ENCODE measurements around the gene TMPRSS2.
"Not testable (repeated sequence)": the region's sequence is repeated elsewhere in the genome, so short reads cannot be mapped to it uniquely, and the experiment has no call there.

The TMPRSS2 gene

GRCh38 chr21:41437729-41438128 lies 70.2 kb downstream of the TMPRSS2 start:
- peaks cover 5% of the 10 kb centered on the region for H3K9me3 Mint-ChIP-seq (ENCODE audit: low read depth)
- peaks cover 24% of the 10 kb centered on the region for H3K36me3 Mint-ChIP-seq
- no peak overlapping the region for H3K27ac Mint-ChIP-seq

GRCh38 chr21:41435706-41436105 lies 72.3 kb downstream of the TMPRSS2 start:
- H3K9me3 Mint-ChIP-seq (ENCODE audit: low read depth) = peaks cover 5% of the 10 kb centered on the region
- no peak overlapping the region for H3K27ac Mint-ChIP-seq
- peaks cover 34% of the 10 kb centered on the region for H3K36me3 Mint-ChIP-seq
- no peaks in the 10 kb centered on the region for H3K27me3 Mint-ChIP-seq
- peaks cover 14% of the 10 kb centered on the region for H3K4me1 Mint-ChIP-seq (ENCODE audit: low read depth)
- no peak overlapping the region for H3K4me3 Mint-ChIP-seq

More at GRCh38 chr21:41437729-41438128, 70.2 kb downstream of the TMPRSS2 start:
- Mint-ChIP-seq H3K27me3 (no peaks in the 10 kb centered on the region), H3K4me1 (ENCODE audit: low read depth) (peaks cover 10% of the 10 kb centered on the region), H3K4me3 (no peak overlapping the region)

- Mint-ChIP-seq H3K4me1 (ENCODE audit: low read depth) (peaks cover 29% of the 10 kb centered on the region), H3K36me3 (peaks cover 40% of the 10 kb centered on the region), H3K27me3 (no peaks in the 10 kb centered on the region), H3K27ac (no peak overlapping the region), H3K4me3 (no peak overlapping the region), H3K9me3 (ENCODE audit: low read depth) (peaks cover 5% of the 10 kb centered on the region)
Measured at GRCh38 chr21:41433566-41433965, 74.4 kb downstream of the TMPRSS2 start.

- peaks cover 5% of the 10 kb centered on the region for H3K9me3 Mint-ChIP-seq (ENCODE audit: low read depth)
- no peak overlapping the region for H3K4me3 Mint-ChIP-seq
- H3K4me1 Mint-ChIP-seq (ENCODE audit: low read depth) = peaks cover 37% of the 10 kb centered on the region
- H3K36me3 Mint-ChIP-seq = peaks cover 40% of the 10 kb centered on the region
- no peaks in the 10 kb centered on the region for H3K27me3 Mint-ChIP-seq
- no peak overlapping the region for H3K27ac Mint-ChIP-seq
Measured at GRCh38 chr21:41432562-41433460, 75.1 kb downstream of the TMPRSS2 start.

- Mint-ChIP-seq H3K27ac (no peak overlapping the region), H3K27me3 (no peaks in the 10 kb centered on the region), H3K4me3 (no peak overlapping the region), H3K36me3 (peaks cover 40% of the 10 kb centered on the region), H3K4me1 (ENCODE audit: low read depth) (peaks cover 45% of the 10 kb centered on the region), H3K9me3 (ENCODE audit: low read depth) (peaks cover 5% of the 10 kb centered on the region)
Measured at GRCh38 chr21:41431788-41432548, 76.0 kb downstream of the TMPRSS2 start.

GRCh38 chr21:41429925-41430491 lies 78.0 kb downstream of the TMPRSS2 start:
- H3K27ac Mint-ChIP-seq = peak overlapping the region; percentile 47
- peaks cover 52% of the 10 kb centered on the region for H3K4me1 Mint-ChIP-seq (ENCODE audit: low read depth)
- H3K36me3 Mint-ChIP-seq = peaks cover 32% of the 10 kb centered on the region
- H3K27me3 Mint-ChIP-seq = no peaks in the 10 kb centered on the region
- H3K9me3 Mint-ChIP-seq (ENCODE audit: low read depth) = peaks cover 5% of the 10 kb centered on the region
- peak overlapping the region; percentile 0 for H3K4me3 Mint-ChIP-seq

- Mint-ChIP-seq H3K27ac (peak overlapping the region; percentile 41), H3K4me3 (no peak overlapping the region), H3K9me3 (ENCODE audit: low read depth) (peaks cover under 1% of the 10 kb centered on the region), H3K36me3 (peaks cover 25% of the 10 kb centered on the region), H3K27me3 (no peaks in the 10 kb centered on the region), H3K4me1 (ENCODE audit: low read depth) (peaks cover 52% of the 10 kb centered on the region)
Measured at GRCh38 chr21:41429305-41429704, 78.7 kb downstream of the TMPRSS2 start.

GRCh38 chr21:41428847-41429246 lies 79.1 kb downstream of the TMPRSS2 start:
- Mint-ChIP-seq H3K27ac (peak overlapping the region; percentile 81), H3K36me3 (peaks cover 22% of the 10 kb centered on the region), H3K9me3 (ENCODE audit: low read depth) (no peaks in the 10 kb centered on the region), H3K4me1 (ENCODE audit: low read depth) (peaks cover 53% of the 10 kb centered on the region), H3K27me3 (no peaks in the 10 kb centered on the region), H3K4me3 (peak overlapping the region; percentile 27)

- Mint-ChIP-seq H3K27me3 (no peaks in the 10 kb centered on the region), H3K4me1 (ENCODE audit: low read depth) (peaks cover 58% of the 10 kb centered on the region), H3K27ac (peak overlapping the region; percentile 81), H3K4me3 (peak overlapping the region; percentile 92), H3K9me3 (ENCODE audit: low read depth) (no peaks in the 10 kb centered on the region), H3K36me3 (peaks cover 19% of the 10 kb centered on the region)
Measured at GRCh38 chr21:41428311-41428710, 79.6 kb downstream of the TMPRSS2 start.

- H3K9me3 Mint-ChIP-seq (ENCODE audit: low read depth) = no peaks in the 10 kb centered on the region
- peak overlapping the region; percentile 81 for H3K27ac Mint-ChIP-seq
- H3K27me3 Mint-ChIP-seq = no peaks in the 10 kb centered on the region
- H3K4me1 Mint-ChIP-seq (ENCODE audit: low read depth) = peaks cover 56% of the 10 kb centered on the region
- peak overlapping the region; percentile 92 for H3K4me3 Mint-ChIP-seq
- H3K36me3 Mint-ChIP-seq = peaks cover 15% of the 10 kb centered on the region
Measured at GRCh38 chr21:41427556-41427955, 80.4 kb downstream of the TMPRSS2 start.

- H3K9me3 Mint-ChIP-seq (ENCODE audit: low read depth) = no peaks in the 10 kb centered on the region
- H3K4me1 Mint-ChIP-seq (ENCODE audit: low read depth) = peaks cover 55% of the 10 kb centered on the region
Measured at GRCh38 chr21:41426676-41427404, 81.1 kb downstream of the TMPRSS2 start.

GRCh38 chr21:41425954-41426675 lies 81.8 kb downstream of the TMPRSS2 start, which contains the start of gene MX1:
MX1 (plus strand) TSS chr21:41426239; CDS start chr21:41432071, 5,832 bp downstream.
- H3K27me3 Mint-ChIP-seq = no peaks in the 10 kb centered on the region
- peak within 1 kb of the TSS; percentile 92 for H3K4me3 Mint-ChIP-seq
- H3K4me1 Mint-ChIP-seq (ENCODE audit: low read depth) = peaks cover 55% of the 10 kb centered on the region
- no peaks in the 10 kb centered on the region for H3K9me3 Mint-ChIP-seq (ENCODE audit: low read depth)
- H3K36me3 Mint-ChIP-seq = peaks cover 6% of the 10 kb centered on the region
- H3K27ac Mint-ChIP-seq = peak within 1 kb of the TSS; percentile 94

More at GRCh38 chr21:41426676-41427404, 81.1 kb downstream of the TMPRSS2 start:
- peaks cover 9% of the 10 kb centered on the region for H3K36me3 Mint-ChIP-seq
- H3K27ac Mint-ChIP-seq = peak overlapping the region; percentile 81
- no peaks in the 10 kb centered on the region for H3K27me3 Mint-ChIP-seq
- H3K4me3 Mint-ChIP-seq = peak overlapping the region; percentile 92

GRCh38 chr21:41425588-41425953 lies 82.4 kb downstream of the TMPRSS2 start:
- peak overlapping the region; percentile 94 for H3K27ac Mint-ChIP-seq
- H3K36me3 Mint-ChIP-seq = peaks cover 6% of the 10 kb centered on the region
- peaks cover 57% of the 10 kb centered on the region for H3K4me1 Mint-ChIP-seq (ENCODE audit: low read depth)
- peak overlapping the region; percentile 92 for H3K4me3 Mint-ChIP-seq
- H3K9me3 Mint-ChIP-seq (ENCODE audit: low read depth) = no peaks in the 10 kb centered on the region
- no peaks in the 10 kb centered on the region for H3K27me3 Mint-ChIP-seq

GRCh38 chr21:41423305-41423636 lies 84.7 kb downstream of the TMPRSS2 start:
- not testable (repeated sequence) for H3K36me3 Mint-ChIP-seq; H3K4me3 Mint-ChIP-seq; H3K9me3 Mint-ChIP-seq (ENCODE audit: low read depth); H3K27me3 Mint-ChIP-seq
- Mint-ChIP-seq H3K4me1 (ENCODE audit: low read depth) (peaks cover 47% of the 10 kb centered on the region), H3K27ac (peak overlapping the region; percentile 68)
